ENCODE measurements around the gene COL4A4.

The COL4A4 gene

GRCh38 chr2:227148106-227148505, 15.9 kb downstream of the COL4A4 start:
- no peaks in the 10 kb centered on the region for H3K4me1 ChIP-seq (ENCODE audit: control insufficient read depth in 2 of 2, insufficient read depth in 2 of 2, low read length in 2 of 2)
- no peak overlapping the region for H3K27ac ChIP-seq (ENCODE audit: low read depth in 2 of 2, low read length in 2 of 2)
- H3K9ac ChIP-seq (ENCODE audit: low read depth in 1 of 2, low read length in 2 of 2), result no peak overlapping the region
- no peaks in the 10 kb centered on the region for H3K27me3 ChIP-seq (ENCODE audit: control insufficient read depth in 2 of 2, insufficient read depth in 2 of 2, low read length in 2 of 2)
- H3K4me3 ChIP-seq (ENCODE audit: low read length in 2 of 2), result no peak overlapping the region
- no peaks in the 10 kb centered on the region for H3K36me3 ChIP-seq (ENCODE audit: control insufficient read depth in 2 of 2, insufficient read depth in 2 of 2, low read length in 2 of 2)
- peaks cover 2 to 3% of the 10 kb centered on the region in 2 donors for H3K9me3 ChIP-seq (ENCODE audit: control insufficient read depth in 2 of 2, low read length in 2 of 2)

- Histone ChIP-seq H3K27me3 (ENCODE audit: control insufficient read depth in 2 of 2, insufficient read depth in 2 of 2, low read length in 2 of 2) (no peaks in the 10 kb centered on the region), H3K4me1 (ENCODE audit: control insufficient read depth in 2 of 2, insufficient read depth in 2 of 2, low read length in 2 of 2) (no peaks in the 10 kb centered on the region), H3K27ac (ENCODE audit: low read depth in 2 of 2, low read length in 2 of 2) (no peak overlapping the region), H3K9me3 (ENCODE audit: control insufficient read depth in 2 of 2, low read length in 2 of 2) (peaks cover 2 to 3% of the 10 kb centered on the region in 2 donors), H3K36me3 (ENCODE audit: control insufficient read depth in 2 of 2, insufficient read depth in 2 of 2, low read length in 2 of 2) (no peaks in the 10 kb centered on the region), H3K9ac (ENCODE audit: low read depth in 1 of 2, low read length in 2 of 2) (no peak overlapping the region), H3K4me3 (ENCODE audit: low read length in 2 of 2) (no peak overlapping the region)
Measured at GRCh38 chr2:227147023-227147422, 17.0 kb downstream of the COL4A4 start.

- Histone ChIP-seq H3K27ac (ENCODE audit: low read depth in 2 of 2, low read length in 2 of 2) (no peak overlapping the region), H3K4me3 (ENCODE audit: low read length in 2 of 2) (no peak overlapping the region), H3K9me3 (ENCODE audit: control insufficient read depth in 2 of 2, low read length in 2 of 2) (peaks cover 2 to 3% of the 10 kb centered on the region in 2 donors), H3K27me3 (ENCODE audit: control insufficient read depth in 2 of 2, insufficient read depth in 2 of 2, low read length in 2 of 2) (no peaks in the 10 kb centered on the region), H3K36me3 (ENCODE audit: control insufficient read depth in 2 of 2, insufficient read depth in 2 of 2, low read length in 2 of 2) (no peaks in the 10 kb centered on the region), H3K9ac (ENCODE audit: low read depth in 1 of 2, low read length in 2 of 2) (no peak overlapping the region), H3K4me1 (ENCODE audit: control insufficient read depth in 2 of 2, insufficient read depth in 2 of 2, low read length in 2 of 2) (no peaks in the 10 kb centered on the region)
Measured at GRCh38 chr2:227146456-227146855, 17.5 kb downstream of the COL4A4 start.

DNA sequence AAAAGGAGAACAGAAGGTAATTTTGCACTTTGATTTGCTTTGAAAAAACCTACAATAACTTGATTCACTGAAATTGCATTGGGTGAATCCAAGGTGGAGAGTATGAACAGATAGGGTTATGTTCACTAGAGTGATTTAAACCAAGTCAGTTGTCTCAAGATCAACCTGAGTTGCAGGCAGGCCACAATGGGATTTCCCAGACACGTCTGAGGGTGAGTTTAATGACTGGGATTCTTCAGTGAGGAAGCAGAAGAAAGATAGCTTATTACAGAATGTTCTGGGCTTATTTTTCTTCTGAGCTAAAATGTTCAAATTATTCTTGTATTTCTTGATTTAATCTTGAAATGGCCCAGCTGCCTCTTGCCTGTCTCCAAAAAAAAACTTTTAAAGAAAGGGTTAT, 20.1 kb downstream of the COL4A4 start:
- Histone ChIP-seq H3K27me3 (ENCODE audit: control insufficient read depth in 2 of 2, insufficient read depth in 2 of 2, low read length in 2 of 2) (no peaks in the 10 kb centered on the region), H3K9ac (ENCODE audit: low read depth in 1 of 2, low read length in 2 of 2) (no peak overlapping the region), H3K4me1 (ENCODE audit: control insufficient read depth in 2 of 2, insufficient read depth in 2 of 2, low read length in 2 of 2) (no peaks in the 10 kb centered on the region), H3K4me3 (ENCODE audit: low read length in 2 of 2) (no peak overlapping the region), H3K36me3 (ENCODE audit: control insufficient read depth in 2 of 2, insufficient read depth in 2 of 2, low read length in 2 of 2) (no peaks in the 10 kb centered on the region), H3K9me3 (ENCODE audit: control insufficient read depth in 2 of 2, low read length in 2 of 2) (peaks cover 2 to 3% of the 10 kb centered on the region in 2 donors), H3K27ac (ENCODE audit: low read depth in 2 of 2, low read length in 2 of 2) (no peak overlapping the region)

DNA sequence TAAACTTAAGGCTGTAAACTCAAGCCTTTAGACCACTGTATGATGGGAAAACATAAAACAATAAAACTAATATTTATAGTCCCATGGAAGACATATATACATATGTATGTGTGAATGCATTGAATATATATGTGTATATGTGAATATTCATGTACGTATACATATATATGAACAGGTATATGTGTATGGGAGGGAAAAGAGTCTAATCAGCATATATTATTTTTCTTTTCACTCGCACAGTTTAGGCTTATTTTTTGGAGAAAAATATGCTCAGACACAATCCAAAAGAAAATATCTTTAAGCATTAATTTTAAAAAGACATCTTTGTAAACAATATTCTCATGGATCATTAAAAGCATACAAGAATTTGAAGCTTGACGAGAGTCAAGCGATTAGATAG, 22.7 kb downstream of the COL4A4 start:
- Histone ChIP-seq H3K4me3 (ENCODE audit: low read length in 2 of 2) (no peak overlapping the region), H3K9me3 (ENCODE audit: control insufficient read depth in 2 of 2, low read length in 2 of 2) (no peaks in the 10 kb centered on the region), H3K36me3 (ENCODE audit: control insufficient read depth in 2 of 2, insufficient read depth in 2 of 2, low read length in 2 of 2) (no peaks in the 10 kb centered on the region), H3K4me1 (ENCODE audit: control insufficient read depth in 2 of 2, insufficient read depth in 2 of 2, low read length in 2 of 2) (no peaks in the 10 kb centered on the region), H3K9ac (ENCODE audit: low read depth in 1 of 2, low read length in 2 of 2) (no peak overlapping the region), H3K27ac (ENCODE audit: low read depth in 2 of 2, low read length in 2 of 2) (no peak overlapping the region), H3K27me3 (ENCODE audit: control insufficient read depth in 2 of 2, insufficient read depth in 2 of 2, low read length in 2 of 2) (no peaks in the 10 kb centered on the region)

DNA sequence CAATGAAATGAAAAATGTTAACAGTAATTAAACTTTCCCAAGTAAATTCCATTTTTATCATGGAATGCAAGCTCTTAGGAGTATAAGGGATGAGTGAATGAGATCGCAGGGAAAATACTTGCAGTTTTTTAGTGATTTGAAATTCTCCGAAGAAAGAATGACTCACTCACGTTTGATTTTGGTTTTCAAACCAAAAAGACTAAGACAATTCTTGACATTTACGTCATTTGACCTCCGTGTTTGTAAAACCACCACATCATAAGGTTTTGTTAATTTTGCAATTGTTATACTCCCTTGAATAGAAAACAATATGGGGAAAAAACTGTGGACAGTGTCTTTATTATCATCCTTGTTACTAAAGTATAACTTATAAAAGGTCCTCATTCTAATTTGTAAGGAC, 29.4 kb downstream of the COL4A4 start:
- H3K4me3 ChIP-seq (ENCODE audit: low read length in 2 of 2), result no peak overlapping the region
- H3K4me1 ChIP-seq (ENCODE audit: control insufficient read depth in 2 of 2, insufficient read depth in 2 of 2, low read length in 2 of 2), result no peaks in the 10 kb centered on the region
- H3K9ac ChIP-seq (ENCODE audit: low read depth in 1 of 2, low read length in 2 of 2), result no peak overlapping the region
- no peak overlapping the region for H3K27ac ChIP-seq (ENCODE audit: low read depth in 2 of 2, low read length in 2 of 2)
- no peaks in the 10 kb centered on the region for H3K27me3 ChIP-seq (ENCODE audit: control insufficient read depth in 2 of 2, insufficient read depth in 2 of 2, low read length in 2 of 2)
- H3K9me3 ChIP-seq (ENCODE audit: control insufficient read depth in 2 of 2, low read length in 2 of 2), result no peaks in the 10 kb centered on the region
- no peaks in the 10 kb centered on the region for H3K36me3 ChIP-seq (ENCODE audit: control insufficient read depth in 2 of 2, insufficient read depth in 2 of 2, low read length in 2 of 2)

- Histone ChIP-seq H3K27ac (ENCODE audit: low read depth in 2 of 2, low read length in 2 of 2) (no peak overlapping the region), H3K27me3 (ENCODE audit: control insufficient read depth in 2 of 2, insufficient read depth in 2 of 2, low read length in 2 of 2) (no peaks in the 10 kb centered on the region)
Measured at GRCh38 chr2:227132986-227133385, 31.0 kb downstream of the COL4A4 start.

GRCh38 chr2:227130636-227131035, 33.4 kb downstream of the COL4A4 start:
- Histone ChIP-seq H3K4me1 (ENCODE audit: control insufficient read depth in 2 of 2, insufficient read depth in 2 of 2, low read length in 2 of 2) (no peaks in the 10 kb centered on the region), H3K4me3 (ENCODE audit: low read length in 2 of 2) (no peak overlapping the region), H3K36me3 (ENCODE audit: control insufficient read depth in 2 of 2, insufficient read depth in 2 of 2, low read length in 2 of 2) (no peaks in the 10 kb centered on the region), H3K27ac (ENCODE audit: low read depth in 2 of 2, low read length in 2 of 2) (no peak overlapping the region), H3K9me3 (ENCODE audit: control insufficient read depth in 2 of 2, low read length in 2 of 2) (no peaks in the 10 kb centered on the region), H3K27me3 (ENCODE audit: control insufficient read depth in 2 of 2, insufficient read depth in 2 of 2, low read length in 2 of 2) (no peaks in the 10 kb centered on the region), H3K9ac (ENCODE audit: low read depth in 1 of 2, low read length in 2 of 2) (no peak overlapping the region)

More at GRCh38 chr2:227132986-227133385, 31.0 kb downstream of the COL4A4 start:
- no peak overlapping the region for H3K4me3 ChIP-seq (ENCODE audit: low read length in 2 of 2)
- H3K36me3 ChIP-seq (ENCODE audit: control insufficient read depth in 2 of 2, insufficient read depth in 2 of 2, low read length in 2 of 2), result no peaks in the 10 kb centered on the region
- H3K9ac ChIP-seq (ENCODE audit: low read depth in 1 of 2, low read length in 2 of 2), result no peak overlapping the region
- H3K4me1 ChIP-seq (ENCODE audit: control insufficient read depth in 2 of 2, insufficient read depth in 2 of 2, low read length in 2 of 2), result no peaks in the 10 kb centered on the region
- H3K9me3 ChIP-seq (ENCODE audit: control insufficient read depth in 2 of 2, low read length in 2 of 2), result no peaks in the 10 kb centered on the region

- H3K4me3 ChIP-seq (ENCODE audit: low read length in 2 of 2), result no peak overlapping the region
- no peak overlapping the region for H3K27ac ChIP-seq (ENCODE audit: low read depth in 2 of 2, low read length in 2 of 2)
- no peaks in the 10 kb centered on the region for H3K4me1 ChIP-seq (ENCODE audit: control insufficient read depth in 2 of 2, insufficient read depth in 2 of 2, low read length in 2 of 2)
Measured at GRCh38 chr2:227127201-227127600, 36.8 kb downstream of the COL4A4 start.

GRCh38 chr2:227125506-227125905, 38.5 kb downstream of the COL4A4 start:
- no peaks in the 10 kb centered on the region for H3K9me3 ChIP-seq (ENCODE audit: control insufficient read depth in 2 of 2, low read length in 2 of 2)
- no peak overlapping the region for H3K9ac ChIP-seq (ENCODE audit: low read depth in 1 of 2, low read length in 2 of 2)
- no peaks in the 10 kb centered on the region for H3K27me3 ChIP-seq (ENCODE audit: control insufficient read depth in 2 of 2, insufficient read depth in 2 of 2, low read length in 2 of 2)
- no peaks in the 10 kb centered on the region for H3K4me1 ChIP-seq (ENCODE audit: control insufficient read depth in 2 of 2, insufficient read depth in 2 of 2, low read length in 2 of 2)
- H3K27ac ChIP-seq (ENCODE audit: low read depth in 2 of 2, low read length in 2 of 2), result no peak overlapping the region
- H3K4me3 ChIP-seq (ENCODE audit: low read length in 2 of 2), result no peak overlapping the region
- no peaks in the 10 kb centered on the region for H3K36me3 ChIP-seq (ENCODE audit: control insufficient read depth in 2 of 2, insufficient read depth in 2 of 2, low read length in 2 of 2)

More at GRCh38 chr2:227127201-227127600, 36.8 kb downstream of the COL4A4 start:
- Histone ChIP-seq H3K27me3 (ENCODE audit: control insufficient read depth in 2 of 2, insufficient read depth in 2 of 2, low read length in 2 of 2) (no peaks in the 10 kb centered on the region), H3K9ac (ENCODE audit: low read depth in 1 of 2, low read length in 2 of 2) (no peak overlapping the region), H3K9me3 (ENCODE audit: control insufficient read depth in 2 of 2, low read length in 2 of 2) (no peaks in the 10 kb centered on the region), H3K36me3 (ENCODE audit: control insufficient read depth in 2 of 2, insufficient read depth in 2 of 2, low read length in 2 of 2) (no peaks in the 10 kb centered on the region)

- Histone ChIP-seq H3K4me3 (ENCODE audit: low read length in 2 of 2) (no peak overlapping the region), H3K4me1 (ENCODE audit: control insufficient read depth in 2 of 2, insufficient read depth in 2 of 2, low read length in 2 of 2) (no peaks in the 10 kb centered on the region), H3K27me3 (ENCODE audit: control insufficient read depth in 2 of 2, insufficient read depth in 2 of 2, low read length in 2 of 2) (no peaks in the 10 kb centered on the region), H3K36me3 (ENCODE audit: control insufficient read depth in 2 of 2, insufficient read depth in 2 of 2, low read length in 2 of 2) (no peaks in the 10 kb centered on the region), H3K9me3 (ENCODE audit: control insufficient read depth in 2 of 2, low read length in 2 of 2) (no peaks in the 10 kb centered on the region), H3K9ac (ENCODE audit: low read depth in 1 of 2, low read length in 2 of 2) (no peak overlapping the region), H3K27ac (ENCODE audit: low read depth in 2 of 2, low read length in 2 of 2) (no peak overlapping the region)
Measured at GRCh38 chr2:227124811-227125210, 39.2 kb downstream of the COL4A4 start.
